Omental fat pad (tissue), 4 donors: Measurements from ENCODE around the gene ARPC5. TPM values are rescaled to one million over a fixed set of nuclear protein-coding genes. Genes with fewer than 3 reads are reported as not detected.

Experiments
- ATAC-seq: fragments of 150-250 bp; one replicate; pipeline ENCODE4 v1.9.1; 2016; ENCODE audit warnings: mild to moderate bottlenecking, moderate library complexity; ENCODE audit not compliant: low FRiP score
- DNase-seq: peaks from one replicate; pipeline ENCODE4 v3.0.0-alpha.2; 2019; ENCODE audit warnings: low spot score
- total RNA-seq, 4 donors: library from RNA; depleted of rRNA; stranded (reverse); fragments of >200 nt; gene quantifications; one replicate each; pipeline ENCODE4 v1.1.0, GENCODE V29; 2016
- TF ChIP-seq, protein P1 (sequence below), 3 donors: fragments of 450-650 bp; IDR thresholded peaks; one replicate each; pipeline ENCODE4 v1.5.1; 2016 to 2017; ENCODE audit warnings: antibody characterized with exemption in 3 of 3, mild to moderate bottlenecking in 3 of 3, moderate library complexity in 2 of 3

Gene ARPC5
- total RNA-seq, 4 donors from 2014 or later: 68.7 to 99.2 (median 90.2) TPM

DNA sequence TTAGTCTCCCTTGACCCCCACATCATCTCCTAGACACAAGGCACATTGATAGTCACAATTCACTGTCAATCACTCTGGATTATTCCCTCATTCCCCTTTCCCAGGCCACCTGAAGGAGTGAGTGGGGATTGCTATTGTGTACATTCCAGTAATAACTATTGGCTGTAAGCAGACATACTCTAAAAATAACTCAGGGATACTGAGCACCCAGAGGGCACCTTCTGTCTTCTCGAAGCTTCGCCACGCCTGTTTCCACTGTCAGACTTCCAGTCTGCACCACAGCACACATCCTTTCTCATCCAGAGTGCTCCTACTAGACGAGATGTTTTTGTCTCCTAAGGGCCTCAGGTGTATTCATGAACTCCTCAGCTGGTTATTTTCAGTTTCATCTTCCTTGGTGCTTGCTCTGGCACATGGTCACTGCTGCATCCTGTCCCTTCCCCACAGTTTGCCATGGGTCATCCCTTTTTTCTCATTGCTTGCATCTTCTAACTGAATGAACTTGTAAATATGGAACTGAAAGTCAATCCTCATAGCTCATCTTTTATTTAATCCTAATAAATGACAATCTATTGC is 18.4 kb upstream of the ARPC5 start:
- TF ChIP-seq, protein P1, sequence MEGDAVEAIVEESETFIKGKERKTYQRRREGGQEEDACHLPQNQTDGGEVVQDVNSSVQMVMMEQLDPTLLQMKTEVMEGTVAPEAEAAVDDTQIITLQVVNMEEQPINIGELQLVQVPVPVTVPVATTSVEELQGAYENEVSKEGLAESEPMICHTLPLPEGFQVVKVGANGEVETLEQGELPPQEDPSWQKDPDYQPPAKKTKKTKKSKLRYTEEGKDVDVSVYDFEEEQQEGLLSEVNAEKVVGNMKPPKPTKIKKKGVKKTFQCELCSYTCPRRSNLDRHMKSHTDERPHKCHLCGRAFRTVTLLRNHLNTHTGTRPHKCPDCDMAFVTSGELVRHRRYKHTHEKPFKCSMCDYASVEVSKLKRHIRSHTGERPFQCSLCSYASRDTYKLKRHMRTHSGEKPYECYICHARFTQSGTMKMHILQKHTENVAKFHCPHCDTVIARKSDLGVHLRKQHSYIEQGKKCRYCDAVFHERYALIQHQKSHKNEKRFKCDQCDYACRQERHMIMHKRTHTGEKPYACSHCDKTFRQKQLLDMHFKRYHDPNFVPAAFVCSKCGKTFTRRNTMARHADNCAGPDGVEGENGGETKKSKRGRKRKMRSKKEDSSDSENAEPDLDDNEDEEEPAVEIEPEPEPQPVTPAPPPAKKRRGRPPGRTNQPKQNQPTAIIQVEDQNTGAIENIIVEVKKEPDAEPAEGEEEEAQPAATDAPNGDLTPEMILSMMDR (IDR thresholded peaks at IDR 0.05): no peak
- DNase-seq: no peak
- ATAC-seq: no peak

DNA sequence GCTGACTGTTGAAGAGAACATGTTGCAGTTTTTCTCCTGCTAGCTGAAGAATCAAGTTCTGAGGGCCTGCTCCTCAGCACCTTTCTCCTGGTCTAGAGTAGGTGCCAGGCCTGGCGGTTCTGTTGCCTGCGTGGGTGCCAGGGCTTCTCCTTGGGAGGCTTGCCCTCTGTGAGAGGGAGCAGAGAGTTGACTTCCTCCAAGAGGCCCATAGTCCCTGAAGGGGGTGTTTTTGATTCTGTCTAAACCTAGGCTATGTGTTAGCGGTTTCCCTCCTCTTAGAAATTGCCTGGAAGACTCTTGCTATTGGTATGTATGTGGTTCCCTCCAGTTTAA is 17.8 kb upstream of the ARPC5 start:
- DNase-seq: no peak
- ATAC-seq: no peak
- TF ChIP-seq, protein P1 (IDR thresholded peaks at IDR 0.05): no peak

DNA sequence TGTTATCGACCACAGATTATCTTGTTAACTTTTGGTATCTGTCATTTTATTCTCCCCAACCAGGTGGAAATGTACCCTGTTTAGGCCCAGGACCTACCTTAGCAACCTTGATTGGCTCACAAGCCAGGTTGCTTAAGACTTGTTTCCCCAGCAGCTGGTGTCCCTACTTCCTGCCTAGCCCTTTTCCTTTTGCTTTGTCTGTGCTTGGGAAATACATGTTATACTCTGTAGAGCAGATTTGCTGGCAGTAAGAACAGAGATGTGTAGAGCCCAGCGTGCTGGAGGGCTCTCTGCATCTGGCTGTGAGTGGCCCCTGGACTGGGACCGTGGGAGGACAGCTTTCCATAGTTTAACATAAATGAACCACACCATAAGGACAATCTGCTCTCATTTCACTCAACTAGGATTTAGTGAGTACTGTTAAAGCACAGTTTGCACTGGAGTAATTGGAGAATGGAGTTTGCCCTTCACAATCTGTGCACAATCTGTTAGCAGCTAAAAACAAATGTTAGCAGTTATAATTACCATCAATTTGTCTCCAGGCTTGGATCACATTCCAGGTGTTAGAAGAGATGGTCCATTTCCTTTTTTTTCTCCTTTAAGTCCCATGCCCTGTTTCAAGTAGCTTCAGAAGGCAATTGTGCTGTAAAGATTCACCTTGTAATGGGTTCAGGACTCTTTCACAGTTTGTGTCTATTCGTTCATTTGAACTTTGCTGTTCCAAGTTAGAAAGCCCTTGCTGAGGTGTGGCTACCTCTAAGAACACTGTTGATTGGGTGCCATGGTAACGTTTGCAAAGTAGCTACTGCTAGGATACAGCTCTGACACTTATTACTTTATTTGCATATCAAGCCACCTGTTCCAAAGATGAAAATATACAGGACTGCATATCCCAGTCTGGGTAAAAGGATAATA is 17.2 kb upstream of the ARPC5 start, which contains the start of gene APOBEC4:
TSS of gene APOBEC4 (minus strand) at position 770 of the 915 bp plus-strand sequence. CDS start 4,535 bp downstream, outside the sequence.
- TF ChIP-seq, protein P1 (IDR thresholded peaks at IDR 0.05): no peak
- no peak for ATAC-seq
- DNase-seq: no peak

DNA sequence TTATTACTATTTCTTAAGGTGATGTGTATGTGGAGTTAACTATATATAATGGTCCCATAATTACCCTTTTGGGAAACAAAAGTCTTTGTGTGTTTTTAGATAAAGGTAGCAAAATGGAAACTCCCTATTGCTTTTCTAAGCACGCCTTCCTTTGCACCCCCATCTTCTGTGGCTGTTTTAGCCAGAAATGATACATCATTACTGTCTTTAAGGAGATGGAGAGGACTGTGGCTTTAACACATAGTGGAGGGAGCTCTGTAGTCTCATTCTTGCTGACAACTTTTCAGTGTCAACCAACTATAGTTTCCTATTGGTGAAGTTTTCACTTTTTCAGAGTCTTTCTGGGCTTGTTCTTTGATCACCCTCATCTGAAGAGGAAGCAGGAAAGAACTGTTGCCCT is 16.5 kb upstream of the ARPC5 start:
- no peak for ATAC-seq
- DNase-seq: no peak
- TF ChIP-seq, protein P1 (IDR thresholded peaks at IDR 0.05): no peak

DNA sequence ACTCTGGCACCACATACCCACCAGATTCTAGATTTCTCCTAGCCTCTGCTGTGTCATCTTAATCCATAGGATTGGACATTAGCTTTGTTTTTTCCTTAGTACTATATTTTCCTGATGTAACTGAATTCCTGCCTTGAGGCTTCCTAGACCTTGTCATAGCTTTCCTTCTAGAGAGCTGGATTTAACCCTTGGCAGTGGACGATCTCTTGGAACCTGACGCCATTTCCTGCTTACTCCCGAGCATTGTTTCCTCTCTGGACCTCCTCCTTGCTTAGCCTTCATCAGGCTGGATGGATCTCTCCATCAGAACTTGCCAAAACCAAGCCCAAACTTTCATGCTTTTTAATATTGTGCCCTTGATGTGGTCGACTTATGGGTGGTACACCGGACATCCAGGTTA is 16.0 kb upstream of the ARPC5 start:
- ATAC-seq (no peak), DNase-seq (no peak)
- TF ChIP-seq, protein P1 (IDR thresholded peaks at IDR 0.05): no peak

DNA sequence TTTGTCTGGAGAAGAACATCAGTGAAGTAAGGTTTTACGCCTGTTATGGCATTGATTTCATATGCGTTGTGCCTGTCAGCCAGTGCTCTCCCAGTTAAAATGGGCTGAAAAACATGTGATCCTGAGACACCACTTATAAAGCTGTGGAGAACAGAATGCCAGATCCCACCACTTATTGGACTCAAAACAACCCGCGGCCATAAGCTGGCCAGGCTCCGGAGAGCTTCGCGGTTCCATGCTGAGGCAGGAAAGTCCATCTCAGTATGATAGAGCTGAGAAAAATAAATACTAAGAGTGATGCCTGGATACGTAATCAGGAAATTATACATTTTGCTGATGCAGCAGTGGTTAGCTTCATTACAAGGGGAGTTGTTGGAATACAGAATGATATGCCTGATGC is 12.5 kb upstream of the ARPC5 start:
- ATAC-seq: no peak
- DNase-seq: no peak
- TF ChIP-seq, protein P1 (IDR thresholded peaks at IDR 0.05): no peak
